HG03103 (cell line): ENCODE data around the gene ANKRD28.

Experiments
- ATAC-seq: cut with Tn5 transposase; IDR thresholded peaks from one replicate; pipeline ENCODE4 v1.9.1; 2021; ENCODE audit warnings: low read depth; ENCODE audit not compliant: unreplicated experiment

Gene ANKRD28

DNA sequence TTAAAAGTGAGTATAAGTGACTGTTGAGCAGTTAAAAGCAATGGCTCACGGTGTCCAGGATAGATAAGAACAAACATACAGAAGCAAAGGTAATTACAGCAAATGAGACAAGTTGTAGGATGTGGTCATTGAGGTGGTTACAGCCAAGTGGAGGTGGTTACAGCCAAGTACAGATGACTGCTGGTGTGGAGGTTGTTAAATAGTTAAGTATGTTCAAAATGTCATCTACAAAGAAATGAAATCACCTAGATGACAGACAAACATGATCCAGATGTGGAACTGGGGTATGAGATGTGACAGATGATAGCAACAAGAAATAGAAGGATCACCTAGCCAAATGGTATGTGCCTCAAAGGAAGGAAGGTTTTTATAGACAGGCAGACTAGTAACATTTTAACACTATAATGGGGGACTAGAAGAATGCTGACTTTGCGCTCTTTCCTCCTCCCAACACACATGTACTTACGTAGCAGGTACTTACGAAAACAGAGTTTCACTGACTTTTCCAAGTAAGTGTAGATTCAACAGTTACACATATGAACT is 6.8 kb upstream of the ANKRD28 start:
- ATAC-seq = no peak

DNA sequence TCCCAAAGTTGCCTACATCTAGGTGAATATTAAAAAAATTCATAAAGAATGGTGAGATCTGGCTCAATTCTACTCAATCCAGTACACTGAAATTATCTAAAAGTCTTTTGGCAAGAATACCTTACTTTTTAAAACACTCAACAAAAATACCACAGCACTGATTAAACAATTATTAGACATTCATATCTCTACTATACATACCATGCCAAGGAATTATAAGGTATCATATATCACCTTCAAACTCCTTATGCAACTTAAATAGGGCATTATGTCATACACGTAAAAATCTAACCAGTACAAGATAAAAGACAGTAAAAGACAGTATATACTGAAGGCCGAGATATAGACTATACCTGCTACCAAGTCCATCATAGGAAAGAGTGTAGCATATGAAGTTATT is 6.1 kb upstream of the ANKRD28 start:
- ATAC-seq = no peak

DNA sequence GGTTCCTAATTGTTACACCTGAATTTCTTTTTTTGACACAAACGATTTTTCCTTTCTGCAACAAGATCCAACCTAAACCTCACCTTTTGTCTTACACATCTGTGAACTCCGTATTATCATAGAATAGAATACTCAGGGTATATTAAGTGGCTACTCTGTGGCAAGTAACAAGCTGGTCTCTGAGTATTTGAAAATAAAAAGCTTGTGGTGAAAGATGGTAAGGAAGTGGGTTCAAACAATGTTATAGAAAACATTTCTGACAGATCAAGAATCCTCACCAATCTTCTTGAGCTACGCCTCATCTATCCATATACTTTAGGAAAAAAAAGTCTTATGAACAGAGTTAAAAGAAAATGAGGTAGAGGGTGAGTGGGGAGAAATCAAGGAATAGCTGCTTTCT is 3.5 kb upstream of the ANKRD28 start:
- ATAC-seq = no peak

DNA sequence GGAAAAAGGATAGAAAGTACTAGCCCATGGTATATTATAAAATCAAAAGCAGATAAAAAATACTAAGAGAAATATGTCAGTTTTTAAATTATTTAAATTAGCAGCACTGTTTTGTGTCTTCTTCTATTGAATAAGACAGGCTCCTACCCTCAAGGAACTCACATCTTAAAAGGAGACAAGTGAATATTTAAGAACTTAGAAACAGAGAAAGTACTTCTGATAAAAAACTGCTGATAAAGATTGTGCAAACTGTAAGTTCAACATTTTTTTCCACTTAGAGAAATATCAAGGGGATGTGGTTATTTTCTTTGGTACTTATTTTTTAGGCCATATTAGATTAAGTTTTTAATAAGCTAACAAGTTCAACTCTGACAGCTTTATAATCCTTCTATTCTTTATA is 3.0 kb upstream of the ANKRD28 start:
- ATAC-seq = no peak

DNA sequence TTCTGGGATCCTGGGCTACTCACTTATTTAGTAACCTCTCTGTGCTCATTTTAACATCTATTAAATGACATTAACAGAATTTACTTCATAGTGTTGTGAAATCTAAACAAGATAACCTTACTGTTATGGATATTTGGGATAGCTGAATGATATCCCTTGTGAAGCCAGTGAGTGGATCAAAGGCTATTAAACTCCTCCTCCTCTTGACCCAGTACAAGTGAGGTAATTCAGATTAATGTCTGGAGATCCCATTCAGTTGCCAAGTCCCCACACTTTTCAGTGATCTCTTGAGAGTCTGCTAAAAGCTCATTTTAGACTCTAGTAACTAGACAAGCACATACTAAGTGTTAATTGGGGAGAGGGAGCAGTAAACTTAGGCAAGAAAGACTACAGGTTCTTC is 2.5 kb upstream of the ANKRD28 start:
- no peak for ATAC-seq

- no peak for ATAC-seq
Observed at GRCh38 chr3:15798533-15799245, 910 bp upstream of the ANKRD28 start.

DNA sequence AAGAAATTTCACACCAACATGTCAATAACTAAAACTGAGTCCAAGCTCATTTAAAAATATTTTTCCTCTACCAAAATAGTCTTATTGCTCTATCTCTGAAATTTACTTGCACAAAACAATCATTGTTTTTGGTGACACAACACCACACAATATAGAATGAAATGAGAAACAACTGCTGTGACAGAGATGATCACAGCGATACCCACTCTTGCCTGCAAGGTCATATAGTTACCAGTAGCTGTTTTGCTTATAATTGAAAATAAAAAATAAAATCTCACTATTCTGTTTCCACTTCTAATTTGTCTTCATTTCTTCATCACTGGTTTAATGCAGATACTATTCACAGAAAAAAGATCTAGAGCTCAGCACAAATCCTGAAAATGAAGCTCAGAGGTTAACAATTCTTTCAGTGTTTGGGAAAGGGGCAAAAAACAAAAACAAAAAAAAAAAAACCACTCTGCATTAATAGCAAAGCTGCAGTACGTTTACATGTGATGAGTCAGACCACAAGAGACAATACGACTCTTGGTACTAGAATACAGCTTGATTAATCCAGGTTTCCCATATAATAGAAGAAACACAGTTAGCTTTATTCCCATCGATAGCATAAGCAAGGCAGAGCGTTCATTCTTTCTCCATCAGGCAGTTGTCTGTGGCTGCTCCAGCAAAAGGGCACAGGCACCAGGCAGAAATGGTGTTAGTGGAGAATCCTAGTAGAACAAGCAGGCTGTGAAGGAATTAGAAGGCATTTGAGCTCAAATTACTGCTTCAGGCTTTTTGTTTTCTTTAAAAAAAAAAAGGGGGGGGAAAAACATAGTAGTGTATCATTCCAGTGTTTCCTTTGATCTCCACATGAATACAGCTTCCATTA is 773 bp downstream of the ANKRD28 start:
- no peak for ATAC-seq

DNA sequence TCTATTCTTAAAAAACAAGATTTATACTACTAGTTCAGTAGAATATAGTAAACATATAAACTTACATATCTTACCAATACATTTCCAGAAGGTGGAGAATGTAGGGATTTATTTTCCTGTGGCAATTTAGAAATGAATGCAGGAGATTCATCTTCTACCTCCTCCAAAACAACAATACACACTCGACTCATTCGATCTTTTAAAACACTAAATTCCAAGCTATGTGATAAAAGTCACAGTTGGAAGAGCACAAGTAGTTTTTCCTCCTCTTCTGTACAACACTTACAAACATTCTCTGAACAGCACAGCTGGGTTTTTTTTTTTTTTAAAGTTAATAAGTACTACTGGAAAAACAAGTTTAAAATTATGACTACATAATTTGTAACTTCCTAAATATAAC is 1.4 kb downstream of the ANKRD28 start:
- ATAC-seq = no peak

DNA sequence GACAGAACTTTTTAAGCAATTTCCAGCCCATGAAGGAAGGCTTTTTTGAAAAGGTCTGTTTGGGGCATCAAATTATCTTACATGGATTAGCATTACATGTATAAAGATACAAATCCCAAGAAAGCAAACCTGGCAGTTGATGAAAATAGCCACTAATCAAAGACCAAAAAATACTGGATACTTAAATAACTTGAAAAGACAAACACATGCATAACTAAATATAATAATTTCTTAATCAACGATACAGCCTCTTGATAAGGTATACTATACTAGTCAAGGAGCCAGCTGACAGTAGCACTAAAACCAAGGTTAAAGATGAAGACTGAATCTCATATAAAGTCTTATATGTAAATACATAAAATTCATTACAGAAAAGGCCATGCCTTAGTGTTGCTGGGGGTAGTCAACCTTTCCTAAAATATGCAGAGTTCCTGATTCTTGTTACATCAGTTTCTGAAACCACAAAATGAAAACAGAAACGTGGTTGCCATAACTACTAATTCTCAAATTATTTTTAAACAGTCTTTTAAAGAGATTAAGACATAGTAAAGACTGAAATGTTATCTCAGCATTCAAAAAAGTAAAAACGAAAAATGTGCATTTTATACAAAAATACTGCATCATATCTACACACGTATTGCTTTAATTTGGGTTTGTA is 2.0 kb downstream of the ANKRD28 start:
- no peak for ATAC-seq

DNA sequence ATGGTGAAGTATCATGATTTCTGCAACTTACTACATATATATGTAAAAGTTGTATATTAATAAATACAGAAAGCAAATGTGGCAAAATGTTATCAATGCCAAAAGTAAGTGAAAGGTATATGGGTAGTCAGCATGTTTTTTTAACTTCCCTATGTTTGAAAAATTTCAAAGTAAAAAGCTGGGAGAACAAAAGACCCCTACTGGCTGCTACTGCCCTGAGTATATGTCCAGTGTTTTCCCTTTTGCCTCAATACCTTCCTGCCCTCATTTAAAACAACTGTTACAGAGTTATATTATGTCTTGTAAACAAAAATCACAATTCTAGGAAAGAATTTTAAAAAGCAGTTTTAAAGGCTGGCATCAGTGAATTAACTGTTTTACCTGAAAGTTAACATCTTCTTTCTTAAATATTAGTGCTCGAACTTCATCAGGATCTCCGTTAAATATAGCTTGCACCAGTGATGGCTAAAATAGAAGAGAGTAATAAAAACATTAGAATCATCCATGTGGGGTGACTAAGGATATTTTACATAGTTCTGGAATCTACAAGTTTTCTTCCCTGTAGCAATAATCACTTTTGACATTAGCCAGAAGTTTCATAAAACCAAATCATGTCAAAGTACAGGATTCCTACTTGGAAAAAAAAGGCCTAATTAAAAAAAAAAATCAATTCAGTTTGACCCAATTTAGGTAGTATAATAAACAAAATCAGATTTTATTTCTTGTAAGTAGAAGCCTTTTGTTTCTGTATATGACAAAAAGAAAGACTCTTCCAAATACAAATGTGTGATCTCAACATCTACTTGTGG is 2.7 kb downstream of the ANKRD28 start:
- no peak for ATAC-seq

DNA sequence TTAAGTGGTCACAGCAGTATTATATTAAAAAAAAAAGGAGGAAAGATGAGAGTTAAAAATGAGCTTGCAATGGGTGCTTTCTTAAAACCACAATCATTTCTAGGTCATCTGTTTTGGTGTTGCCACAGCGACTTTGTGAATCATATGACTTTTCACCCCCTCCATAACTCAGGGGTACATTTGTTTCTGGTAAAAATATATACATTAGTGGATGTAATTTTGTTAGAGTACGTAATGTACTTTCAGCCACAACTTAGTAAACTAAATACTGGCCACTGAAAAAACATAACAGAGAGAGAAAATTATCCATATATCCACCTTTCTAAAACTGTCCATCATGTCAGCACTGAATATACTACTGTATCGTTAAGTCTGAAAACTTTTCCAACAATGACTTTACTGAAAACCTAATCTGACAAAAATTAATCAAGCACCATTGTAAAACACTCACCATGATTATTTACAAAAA is 3.4 kb downstream of the ANKRD28 start:
- no peak for ATAC-seq

DNA sequence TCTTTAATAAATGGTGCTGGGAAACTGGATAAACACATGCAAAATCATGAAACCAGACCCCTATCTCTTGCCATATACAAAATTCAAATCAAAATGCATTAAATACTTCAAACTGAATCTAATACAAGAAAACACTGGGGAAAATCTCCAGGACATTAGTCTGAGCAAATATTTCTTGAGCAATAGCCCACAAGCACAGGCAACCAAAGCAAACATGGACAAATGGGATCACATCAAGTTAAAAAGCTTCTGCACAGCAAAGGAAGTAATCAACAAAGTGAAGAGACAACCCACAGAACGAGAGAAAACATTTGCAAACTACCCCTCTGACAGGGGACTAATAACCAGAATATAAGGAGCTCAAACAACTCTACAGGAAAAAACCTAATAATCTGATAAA is 6.3 kb downstream of the ANKRD28 start:
- ATAC-seq = no peak

DNA sequence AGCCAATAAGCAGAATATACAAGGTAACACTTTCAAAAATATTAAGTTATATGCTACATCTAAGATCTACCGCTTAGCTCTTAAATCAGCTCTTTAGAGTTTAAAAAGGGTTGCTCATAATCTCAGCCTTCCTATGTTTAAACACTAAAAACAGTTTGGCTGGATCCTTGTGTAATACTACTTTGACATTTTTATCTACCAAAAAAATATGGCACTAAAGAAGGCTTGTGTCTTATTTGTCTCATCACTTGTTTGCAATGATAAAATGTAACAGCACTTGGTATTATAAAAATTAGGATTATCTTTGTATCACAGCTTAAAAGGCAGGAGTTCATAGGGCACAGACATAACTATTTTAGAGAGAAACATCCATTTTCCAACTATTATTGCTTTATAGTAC is 9.8 kb downstream of the ANKRD28 start:
- ATAC-seq = no peak

DNA sequence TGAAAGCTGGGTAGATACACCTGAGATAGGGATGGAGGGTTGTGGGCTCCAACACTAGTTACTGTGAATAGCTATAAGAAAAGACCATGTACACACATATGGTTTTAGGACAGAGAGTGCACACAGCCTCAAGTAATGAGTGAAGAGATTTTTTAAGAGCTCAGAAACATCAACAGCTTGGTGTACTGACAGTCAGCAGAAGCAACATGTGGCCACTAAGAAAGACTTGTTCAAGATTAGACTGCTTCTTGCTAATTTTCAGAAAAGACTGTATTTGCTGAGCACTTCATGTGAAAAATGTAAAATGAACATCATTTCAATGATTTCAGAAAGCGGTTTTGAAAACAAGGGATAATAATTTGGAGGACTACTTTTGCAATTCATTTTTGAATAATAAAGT is 10.3 kb downstream of the ANKRD28 start:
- no peak for ATAC-seq

DNA sequence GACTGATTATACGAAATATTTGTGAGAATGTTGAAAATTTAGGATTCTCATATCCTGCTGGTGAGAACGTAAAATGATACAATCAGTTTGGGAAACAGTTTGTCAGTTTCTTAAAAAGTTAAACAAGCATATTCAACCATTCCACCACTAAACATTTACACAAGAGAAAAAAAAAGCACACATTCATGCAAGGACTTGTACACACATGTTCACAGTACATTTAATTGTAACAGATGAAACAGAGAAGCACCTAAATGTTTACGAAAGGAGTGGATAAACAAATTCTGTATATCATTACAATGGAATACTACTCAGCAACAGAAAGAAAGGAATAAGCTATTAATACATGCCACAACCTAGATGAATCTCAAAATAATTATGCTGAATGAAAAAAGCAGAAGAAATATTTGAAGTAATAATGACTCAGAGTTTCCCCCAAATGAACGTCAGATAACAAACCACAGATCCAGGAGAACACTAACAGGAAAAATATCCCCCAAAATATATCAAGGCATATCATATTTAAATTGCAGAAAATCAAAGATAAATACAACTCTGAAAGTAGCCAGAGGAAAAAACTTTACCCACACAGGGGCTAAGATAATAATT is 14.3 kb downstream of the ANKRD28 start:
- ATAC-seq = no peak

- ATAC-seq = no peak
Observed at GRCh38 chr3:15782429-15782828, 15.3 kb downstream of the ANKRD28 start.

DNA sequence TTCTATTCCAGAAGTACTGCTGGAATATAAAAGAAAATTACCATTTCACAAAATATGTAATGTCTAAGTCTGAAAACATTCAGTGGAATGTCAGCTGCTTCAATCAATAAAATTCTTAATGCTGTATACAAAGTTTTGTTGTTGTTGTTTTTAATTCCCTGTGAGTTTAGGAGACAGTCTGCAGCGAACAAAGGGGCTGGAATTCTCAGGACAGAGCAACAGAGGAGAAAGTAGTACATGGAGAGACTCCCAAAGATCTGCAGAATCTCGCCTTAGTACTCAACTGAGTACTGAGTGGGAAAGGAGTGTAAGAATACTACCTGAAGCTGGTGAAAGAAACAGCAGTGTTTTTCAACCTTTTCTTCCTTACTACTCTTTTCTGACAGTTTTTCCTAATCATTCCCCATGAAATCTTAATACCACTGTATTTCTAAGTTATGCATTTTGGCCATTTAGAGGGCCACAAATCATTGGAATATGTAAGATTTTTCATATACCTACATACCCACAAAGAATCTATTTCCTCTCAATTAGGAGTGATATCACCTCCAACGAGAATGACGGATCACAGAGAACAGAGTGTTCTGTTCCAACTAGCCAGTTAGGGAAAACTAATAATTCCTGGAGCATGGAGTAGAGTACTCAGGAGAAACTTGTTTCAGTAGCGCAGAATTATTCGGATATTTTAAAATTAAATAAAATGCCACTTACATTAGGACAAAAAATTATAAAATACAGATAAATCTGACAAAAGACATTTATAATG is 16.0 kb downstream of the ANKRD28 start:
- ATAC-seq = no peak

GRCh38 chr3:15781131-15781530 is 16.6 kb downstream of the ANKRD28 start:
- ATAC-seq = no peak

DNA sequence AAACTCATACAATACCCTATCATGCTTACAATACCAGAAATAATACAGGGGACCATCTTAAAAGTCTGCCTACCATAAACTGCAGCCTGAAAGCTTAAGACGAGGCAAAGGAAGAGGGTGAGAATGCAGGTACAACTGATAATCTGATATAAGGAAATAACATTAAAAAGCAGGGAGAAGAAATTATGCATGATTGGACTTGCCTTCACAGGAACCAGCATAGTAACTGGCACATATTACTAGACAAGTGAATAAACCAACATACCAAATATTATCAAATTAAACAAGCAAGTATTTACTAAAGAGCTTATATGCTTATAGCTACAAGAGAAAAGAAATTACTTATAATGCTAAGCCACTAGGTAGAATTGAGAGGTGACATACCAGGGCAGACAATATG is 18.7 kb downstream of the ANKRD28 start:
- no peak for ATAC-seq
